Stimulated activated CD4-positive, alpha-beta T cell treated with anti-CD3 and anti-CD28 coated beads, Interleukin-2, amount 100 ng/mL, for 4 hours (primary cell): Measurements from ENCODE around the gene ROPN1L.

Experiments
- DNase-seq: peaks from one replicate; pipeline ENCODE4 v3.0.0-alpha.2; 2020; ENCODE audit warnings: low read depth

Gene ROPN1L

DNA sequence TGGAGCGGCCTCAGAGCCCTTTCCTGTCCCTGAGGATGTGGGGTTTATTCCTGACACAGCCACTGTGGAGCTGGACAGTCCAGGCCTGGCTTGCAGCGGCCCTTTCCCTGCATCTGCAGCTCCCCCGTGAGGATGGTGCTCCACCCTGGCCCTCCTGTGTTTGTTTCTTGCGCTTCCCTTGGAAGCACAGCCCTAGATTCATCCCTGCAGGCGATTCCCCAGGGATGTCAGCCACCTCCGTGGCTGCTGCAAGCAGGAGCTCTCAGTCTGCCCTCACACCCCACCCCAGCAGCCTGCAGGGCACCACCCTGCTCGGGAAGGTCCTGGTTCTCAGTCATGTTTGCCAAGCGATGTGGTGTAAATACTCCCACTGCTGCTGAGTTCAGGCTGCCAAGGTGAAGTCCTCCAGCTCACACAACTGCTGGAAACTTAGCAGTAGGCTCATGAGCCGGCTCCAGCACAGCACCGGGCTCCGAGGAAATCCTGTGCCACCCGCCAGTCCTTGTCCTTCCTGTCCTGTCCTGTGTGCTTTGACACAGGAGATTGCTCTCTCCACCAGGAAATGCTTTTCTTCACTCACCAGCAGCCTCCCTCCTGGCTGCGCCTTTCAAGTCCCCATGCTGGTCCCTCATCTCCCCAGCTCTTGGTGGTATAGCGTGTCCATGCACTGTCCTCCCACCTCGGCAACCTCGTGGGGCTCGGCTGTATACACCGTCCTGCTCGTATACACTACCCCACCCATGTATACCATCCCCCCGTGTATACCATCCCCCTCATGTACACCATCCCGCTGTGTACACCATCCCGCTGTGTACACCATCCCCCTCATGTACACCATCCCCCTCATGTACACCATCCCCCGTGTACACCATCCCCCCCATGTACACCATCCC, 16.2 kb downstream of the ROPN1L start:
- no peak for DNase-seq

DNA sequence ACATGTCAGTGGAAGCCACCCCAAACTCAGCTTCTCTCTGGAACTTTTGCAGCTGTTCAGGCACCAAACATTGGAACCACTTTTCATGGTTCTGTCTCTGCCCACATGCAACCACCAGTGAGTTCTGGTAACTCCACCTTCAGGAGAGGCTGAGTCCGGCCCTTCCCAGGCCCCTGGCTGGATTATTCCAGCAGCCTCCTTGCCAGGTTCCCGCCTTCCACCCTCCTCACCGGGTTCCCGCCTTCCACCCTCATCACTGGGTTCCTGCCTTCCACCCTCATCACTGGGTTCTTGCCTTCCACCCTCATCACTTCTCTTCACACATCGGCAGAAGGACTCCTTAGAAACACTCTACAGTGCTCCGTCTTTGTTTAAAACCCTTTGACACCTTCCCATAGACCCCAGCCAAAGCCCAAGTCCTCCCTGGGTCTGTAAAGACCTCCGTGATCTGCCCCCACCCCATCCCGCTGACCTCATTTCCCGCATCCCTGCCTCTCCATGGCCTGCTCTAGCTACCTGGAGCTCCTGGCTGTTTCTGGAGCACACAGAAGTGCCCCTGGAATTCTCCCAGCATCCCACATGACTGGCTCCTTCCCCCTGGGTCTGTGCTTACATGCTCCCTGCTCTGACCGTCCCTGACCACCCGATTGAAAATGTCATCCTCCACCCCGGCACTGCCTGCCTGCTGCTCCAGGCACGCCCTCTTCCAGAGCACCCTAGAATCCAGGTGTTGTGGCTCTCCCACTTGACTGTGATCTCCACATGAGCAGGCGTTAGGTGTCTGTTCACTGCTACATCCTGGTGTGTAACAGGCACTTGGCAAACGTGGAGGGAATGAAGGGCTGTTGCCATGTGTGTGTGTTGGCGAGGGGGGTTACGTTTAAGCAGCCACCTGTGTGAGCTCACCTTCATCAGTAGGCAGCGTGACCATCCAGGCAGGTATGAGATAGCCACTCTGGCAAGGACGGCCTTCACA, 17.7 kb downstream of the ROPN1L start:
- no peak for DNase-seq

DNA sequence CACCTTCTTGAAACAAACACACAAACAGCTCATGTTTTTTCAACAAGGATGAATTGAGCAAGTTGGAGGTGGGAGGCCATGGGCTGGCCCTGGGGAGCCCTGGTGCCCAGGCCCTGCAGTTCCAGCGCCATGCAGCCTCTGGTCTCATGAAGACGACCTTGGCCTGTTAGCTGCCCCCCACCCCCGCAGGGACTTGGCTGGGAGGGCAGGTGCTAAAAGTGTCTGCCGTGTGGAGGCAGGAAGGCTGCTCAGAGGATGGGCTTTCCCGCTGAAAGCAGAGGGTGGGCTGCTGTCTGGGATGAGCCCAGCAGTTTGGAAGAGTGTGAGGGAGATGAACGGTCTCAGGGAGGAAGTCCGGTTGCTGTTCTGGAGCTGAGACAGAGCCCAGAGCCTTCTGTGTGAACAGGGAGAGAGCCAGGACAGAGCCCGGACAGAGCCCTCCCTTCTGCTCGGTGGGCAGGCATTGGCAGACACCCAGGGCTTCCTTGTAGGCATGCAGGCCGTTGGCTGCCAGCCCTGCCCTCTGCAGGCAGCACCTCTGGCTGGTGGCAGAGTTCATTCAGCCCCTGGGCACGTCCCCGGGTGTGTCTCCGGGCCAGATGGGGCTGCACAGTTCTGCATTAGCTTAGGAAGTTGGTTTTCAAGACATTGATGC, 18.7 kb downstream of the ROPN1L start:
- DNase-seq: no peak

DNA sequence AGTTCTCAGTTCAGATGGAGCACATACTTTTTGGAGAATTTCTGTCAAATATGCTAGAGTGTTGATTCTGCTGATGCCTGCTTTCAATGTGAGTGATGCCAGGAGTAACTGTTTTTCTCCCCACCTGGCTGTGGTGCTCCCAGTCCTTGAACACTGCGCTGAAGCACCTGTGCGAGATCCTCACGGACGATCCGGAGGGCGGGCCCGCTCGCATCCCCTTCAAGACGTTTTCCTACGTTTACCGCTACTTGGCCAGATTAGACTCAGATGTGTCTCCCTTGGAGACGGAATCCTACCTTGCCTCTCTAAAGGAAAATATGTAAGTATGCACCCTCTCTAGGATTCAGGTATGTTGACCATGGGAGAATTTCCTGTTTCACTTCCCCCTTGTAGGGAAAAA, 19.4 kb downstream of the ROPN1L start:
- no peak for DNase-seq

DNA sequence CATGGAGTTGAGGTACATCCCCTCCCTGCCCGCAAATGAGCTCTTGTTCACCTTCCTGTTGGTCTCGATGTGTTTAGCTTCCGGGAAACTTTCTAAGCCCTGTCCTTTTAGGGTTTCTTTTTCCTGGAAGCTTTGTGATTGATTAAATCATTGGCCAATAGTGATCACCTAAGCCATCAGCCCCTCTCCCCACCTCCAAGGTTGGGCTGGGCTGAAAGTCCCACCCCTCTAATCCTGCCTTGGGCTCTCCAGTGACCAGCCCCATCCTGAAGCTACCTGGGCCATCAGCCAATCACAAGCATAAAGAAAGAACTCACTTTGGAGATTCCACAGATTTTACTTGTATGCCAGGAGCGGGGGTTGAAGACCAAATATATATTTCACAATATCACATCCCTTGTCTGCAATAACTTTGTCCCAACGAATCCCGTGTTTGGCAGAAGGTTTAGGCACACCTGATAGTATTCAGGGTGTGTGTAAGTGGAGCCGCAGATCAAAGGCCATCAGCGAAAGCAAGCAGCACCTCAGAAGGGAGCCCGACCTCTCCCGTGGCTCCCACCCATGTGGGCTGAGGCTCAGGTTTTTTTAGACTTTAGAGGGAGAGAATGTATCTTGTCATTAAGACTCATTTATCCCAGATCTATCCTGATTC, 20.4 kb downstream of the ROPN1L start:
- DNase-seq: no peak

DNA sequence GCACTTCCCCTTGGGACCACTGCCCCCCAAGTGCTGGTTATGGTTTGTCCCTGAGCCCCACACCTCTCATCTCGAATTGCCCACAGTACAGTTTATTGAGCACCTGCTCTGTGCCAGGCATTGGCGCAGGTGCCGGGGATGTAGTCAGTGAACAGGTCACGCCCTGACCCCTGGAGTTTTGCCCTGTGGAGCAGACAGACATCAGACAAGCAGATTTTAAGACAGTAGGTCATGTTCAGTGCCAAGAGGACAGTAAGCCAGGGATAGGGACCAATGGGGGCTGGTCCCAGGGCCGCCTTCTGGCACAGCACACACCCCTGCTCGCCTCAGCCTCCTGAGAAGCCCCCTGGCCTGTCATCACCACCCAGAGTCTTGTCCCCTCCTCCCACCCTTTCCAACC, 21.9 kb downstream of the ROPN1L start:
- DNase-seq: no peak

DNA sequence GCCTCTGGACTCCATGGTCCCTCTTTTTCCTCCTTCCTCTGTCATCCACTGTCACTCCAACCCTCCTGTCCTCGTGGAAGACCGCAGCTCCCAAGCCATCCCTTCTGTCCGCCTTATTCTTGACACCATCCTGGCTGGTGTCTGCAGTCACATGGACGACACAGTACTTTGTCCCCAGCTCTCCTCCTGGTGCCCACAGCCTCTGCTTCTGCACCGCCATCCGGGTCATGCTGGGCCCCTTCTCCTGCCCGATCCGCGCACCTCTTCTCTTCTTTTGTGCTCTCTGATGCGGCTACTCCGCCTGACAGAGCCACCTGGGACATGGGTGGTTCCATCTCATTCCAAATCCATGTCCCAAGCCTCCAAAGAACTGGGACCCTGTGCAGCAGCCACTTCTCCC, 22.5 kb downstream of the ROPN1L start:
- no peak for DNase-seq

DNA sequence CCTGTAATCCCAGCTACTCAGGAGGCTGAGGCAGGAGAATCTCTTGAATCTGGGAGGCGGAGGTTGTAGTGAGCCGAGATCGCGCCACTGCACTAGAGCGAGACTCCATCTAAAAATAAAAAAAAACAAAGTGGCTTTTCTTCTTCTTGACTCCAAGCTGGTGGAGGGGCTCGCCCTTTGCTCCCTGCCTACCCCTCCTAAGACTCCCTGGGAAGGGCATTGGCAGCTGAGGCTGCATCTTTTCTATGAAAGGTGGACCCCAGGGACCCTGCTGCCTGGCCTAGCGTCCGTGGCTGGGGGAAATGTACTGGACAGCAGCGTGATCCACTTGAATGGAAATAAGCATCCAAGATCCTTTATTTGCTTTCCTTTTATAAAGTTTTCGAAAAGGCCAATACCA, 24.0 kb downstream of the ROPN1L start:
- no peak for DNase-seq

DNA sequence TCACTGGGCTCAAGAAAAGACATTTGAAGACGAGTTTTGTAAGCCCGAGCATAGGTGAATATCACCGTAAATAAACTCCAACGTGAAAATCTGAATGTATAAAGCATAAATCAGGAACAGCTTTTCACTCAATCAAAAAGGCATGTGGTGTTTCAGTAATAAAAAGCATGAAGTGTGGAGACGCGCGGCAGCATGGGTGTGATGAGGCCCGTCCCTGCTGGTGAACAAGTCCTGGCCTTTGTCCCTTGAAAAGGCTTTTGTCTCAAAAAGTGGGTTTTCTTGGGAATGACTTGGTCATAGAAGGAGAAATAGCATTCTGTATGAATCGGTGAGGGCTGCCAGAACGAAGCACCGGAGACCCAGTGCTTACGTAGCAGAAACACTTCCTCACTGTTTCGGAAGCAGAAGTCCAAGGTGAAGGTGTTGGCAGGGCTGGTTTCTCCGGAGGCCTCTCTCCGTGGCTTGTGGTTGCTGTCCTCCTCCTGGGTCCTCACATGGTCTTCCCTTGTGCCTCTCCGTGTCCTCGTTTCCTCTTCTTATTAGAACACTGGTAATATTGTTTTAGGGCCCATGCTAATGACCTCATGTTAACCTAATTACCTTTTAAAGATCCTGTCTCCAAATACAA, 24.9 kb downstream of the ROPN1L start:
- DNase-seq: no peak

DNA sequence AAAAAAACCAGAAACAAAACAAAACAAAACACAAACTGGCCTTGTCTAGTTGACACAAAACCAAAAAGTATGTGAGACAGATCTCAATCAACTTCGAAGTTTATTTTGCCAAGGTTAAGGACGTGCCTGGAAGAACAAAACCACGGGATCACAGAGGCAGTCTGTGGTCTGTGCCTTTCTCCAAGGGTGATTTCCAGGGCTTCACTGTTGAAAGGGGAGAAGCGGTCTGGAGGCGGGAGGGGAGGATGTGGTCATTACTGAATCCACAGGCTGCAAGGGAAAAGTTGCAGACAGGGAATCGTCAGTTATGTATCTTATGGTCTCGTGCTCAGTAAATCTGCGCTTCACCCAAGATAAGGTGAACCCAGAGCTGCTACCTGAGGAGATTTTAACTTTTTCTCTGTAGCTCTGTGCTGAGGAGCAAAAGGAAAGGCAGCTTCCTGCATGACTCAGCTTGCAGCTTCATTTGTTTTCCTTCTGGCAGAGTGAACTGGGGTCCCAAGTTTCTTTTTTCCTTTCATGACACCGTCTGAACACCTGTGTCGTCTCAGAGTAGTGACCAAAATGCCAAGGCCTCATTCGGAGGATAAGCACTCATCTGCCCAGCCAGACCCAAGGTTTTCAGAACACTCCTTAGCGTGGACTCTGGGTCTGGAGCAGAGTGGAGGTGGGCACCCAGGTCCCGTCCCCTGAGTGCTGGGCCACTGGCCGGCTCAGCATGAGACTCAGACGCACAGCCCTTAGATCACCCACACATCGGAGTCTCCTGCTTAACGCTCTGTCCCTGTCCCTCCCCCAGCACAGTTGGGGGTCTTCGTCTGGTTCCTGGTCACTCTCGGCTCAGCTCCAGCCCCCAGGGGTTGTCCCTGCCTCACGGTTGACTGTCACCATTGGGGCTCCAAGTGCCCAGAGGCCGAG, 25.9 kb downstream of the ROPN1L start:
- no peak for DNase-seq

DNA sequence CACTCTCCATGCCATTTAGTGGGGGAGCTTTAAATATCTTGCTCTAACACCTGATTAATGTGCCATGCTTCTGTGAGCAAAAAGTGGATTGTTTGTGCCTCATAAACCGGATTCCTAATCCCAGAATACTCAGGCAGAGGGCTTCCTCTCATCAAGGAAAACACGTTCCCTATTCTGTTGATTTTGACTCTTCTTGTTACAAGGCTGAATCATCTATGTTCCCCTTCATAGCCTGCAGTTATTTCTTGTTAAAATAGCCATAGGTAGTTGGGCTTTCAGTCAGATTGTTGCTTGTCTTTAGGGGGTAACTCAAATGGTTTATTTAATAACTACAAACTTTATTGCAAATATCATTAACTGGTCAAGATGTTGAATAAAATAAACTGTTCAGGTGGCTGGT, 26.6 kb downstream of the ROPN1L start:
- no peak for DNase-seq

DNA sequence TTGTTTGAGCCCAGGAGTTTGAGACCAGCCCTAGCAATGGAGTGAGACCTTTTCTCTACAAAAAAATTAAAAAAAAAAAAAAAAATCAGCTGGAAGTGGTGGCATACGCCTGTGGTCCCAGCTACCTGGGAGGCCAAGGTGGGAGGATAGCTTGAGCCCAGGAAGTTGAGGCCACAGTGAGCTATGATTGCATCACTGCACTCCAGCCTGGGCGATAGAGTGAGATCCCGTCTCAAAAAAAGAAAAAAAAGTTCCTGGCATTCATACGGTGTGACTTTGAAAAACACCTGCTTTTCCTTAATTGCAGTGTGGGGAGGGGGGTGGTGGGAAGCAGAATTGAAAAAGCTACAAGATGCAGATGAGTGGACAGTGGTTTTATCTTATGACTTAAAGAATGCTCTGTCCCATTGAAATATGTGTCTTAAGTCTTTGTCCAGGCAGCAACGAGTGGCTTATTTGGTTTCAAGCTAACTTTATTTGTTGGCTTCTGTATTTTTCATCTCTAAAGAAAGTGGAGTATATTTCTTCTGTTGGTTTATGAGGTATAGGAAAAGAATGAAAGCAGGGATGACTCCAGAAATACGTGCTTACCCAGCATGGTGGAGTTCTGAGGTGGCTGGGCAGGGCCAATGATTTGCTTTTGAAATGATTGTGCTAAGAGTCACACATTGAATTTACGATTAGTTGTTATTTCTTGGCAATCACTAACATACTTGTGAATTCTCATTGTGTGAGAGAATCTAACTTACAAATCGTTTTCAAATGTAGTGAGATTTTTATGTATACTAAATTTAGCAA, 27.8 kb downstream of the ROPN1L start:
- DNase-seq: no peak

DNA sequence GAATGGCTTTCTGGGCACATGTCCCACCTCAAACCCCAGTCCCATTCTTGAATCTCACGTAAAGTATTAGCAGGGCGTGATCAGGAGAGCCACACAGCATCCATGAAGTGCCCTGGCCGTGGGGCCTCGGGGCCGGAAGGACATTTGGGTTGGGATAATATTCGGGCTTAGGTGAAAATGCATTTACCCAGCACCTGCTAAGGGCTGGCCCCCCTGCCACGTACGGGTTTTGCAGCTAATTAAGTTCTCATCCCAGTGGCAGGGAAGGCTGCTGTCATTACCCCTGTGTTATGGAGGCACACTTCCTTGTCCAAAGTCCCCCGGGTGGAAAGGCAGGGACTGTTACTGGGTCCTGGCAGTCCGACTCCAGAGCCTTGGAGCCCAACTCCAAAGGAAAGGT, 29.0 kb downstream of the ROPN1L start:
- no peak for DNase-seq

DNA sequence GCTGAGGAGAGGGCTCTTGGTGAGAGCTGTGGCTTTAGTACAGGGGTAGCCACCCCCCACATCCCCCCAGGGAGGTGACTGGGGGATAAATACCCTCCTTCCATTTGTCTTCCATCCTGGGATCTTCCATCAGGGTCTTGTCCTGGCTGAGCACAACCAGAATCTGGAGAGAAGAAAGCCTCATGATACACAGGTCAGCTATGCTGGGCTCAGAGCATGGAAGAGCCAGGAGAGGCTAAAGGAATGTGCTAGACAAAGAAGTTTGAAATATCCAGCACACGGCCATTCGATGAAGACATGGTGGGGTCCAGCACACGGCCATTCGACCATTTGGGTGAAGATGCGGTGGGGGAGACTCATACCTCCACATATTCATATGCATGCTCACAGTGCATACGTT, 30.0 kb downstream of the ROPN1L start:
- no peak for DNase-seq

DNA sequence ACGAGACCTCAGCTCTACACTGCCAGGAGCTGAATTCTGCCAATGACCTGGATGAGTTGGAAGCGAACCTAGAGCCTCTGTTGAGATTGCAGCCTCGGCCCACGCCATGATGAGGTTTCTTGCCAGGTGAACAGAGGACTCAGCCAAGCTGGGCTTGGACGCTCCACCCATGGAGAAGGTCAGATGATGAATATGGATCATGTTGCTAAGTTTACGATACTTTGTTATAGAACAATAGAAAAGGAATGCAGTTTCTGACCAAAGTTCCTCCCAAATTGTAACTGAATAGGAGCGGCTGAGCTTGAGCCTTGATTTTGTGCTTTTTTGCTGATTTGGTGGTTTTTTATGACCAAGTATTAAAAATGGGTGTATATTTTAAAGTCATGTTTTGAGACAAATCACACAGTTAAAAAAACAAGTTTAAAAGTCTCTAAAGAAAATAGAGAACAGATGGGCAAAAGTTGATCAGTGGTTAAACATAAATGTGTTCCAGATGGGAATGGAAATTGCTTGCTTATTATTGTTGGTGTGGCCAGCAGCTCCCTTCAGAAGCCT, 32.9 kb downstream of the ROPN1L start:
- DNase-seq: no peak

DNA sequence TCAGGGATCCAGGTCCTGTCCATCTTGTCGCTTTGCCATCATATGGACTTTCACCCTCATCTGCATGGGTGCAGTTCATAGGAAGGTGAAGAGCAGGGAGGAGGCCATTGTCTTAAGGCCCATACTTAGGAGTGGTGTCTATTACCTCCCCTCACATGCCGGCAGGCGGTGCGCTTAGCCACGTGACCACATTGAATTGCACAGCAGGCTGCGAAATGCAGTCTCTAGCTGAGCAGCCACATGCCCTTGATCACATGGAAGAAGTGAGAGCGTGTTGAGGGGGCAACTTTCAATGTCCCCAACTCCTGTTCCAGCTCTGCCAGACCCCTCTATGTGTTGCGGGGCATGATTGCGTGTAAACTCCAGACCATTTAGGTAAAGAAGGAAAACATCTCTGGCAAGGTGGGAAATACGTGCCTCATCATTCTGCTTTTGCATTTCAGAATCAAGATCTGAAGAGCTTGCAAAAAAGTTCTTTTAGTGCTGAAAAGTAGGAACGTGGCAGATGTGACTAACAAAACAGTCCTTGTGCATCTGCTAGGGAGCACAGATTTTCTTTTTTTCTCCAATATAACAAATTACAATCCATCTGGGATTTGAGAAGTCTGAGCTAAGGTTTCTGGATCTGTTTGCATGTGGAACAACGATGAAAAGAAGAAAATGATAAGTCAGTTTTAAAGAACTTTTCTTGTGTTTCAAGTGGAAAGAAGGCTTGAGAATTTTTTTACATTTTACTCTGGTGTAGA, 34.4 kb downstream of the ROPN1L start:
- DNase-seq: no peak

DNA sequence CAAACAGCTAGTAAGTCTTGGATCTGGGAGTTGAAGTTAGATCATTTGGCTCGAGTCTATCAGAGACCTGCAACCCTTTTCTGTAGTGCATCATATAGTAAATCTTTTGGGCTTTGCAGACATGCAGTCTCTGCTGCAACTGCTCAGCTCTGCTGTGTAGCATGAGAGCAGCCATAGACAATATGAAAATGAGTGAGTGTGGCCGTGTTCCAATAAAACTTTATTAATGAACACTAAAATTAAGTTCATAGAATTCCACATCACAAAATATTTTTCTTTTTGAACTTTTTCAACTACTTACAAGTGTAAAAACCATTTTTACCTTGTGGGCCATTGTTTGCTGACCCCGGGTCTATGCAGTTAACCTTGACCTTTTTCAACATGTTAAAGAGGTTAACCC, 35.2 kb downstream of the ROPN1L start:
- DNase-seq: no peak

DNA sequence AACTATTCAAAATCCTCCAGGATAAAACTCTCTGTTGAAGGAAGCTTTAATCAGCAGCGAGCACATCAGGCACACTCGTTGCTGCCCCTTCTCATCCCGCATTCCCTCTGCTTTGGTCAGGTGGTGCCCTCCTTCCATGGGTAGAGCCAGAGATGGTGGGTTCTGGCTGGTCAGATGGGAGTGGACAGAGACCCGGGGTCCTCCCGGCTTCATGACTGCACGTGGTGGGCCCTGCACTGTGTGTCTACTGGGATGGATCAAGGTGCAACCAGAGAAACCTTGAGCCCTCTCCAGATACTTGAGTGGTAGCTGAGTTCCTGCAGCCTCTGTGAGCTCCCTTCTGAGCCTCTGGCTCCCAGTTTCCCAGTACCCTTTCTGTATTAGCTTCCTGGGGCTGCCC, 36.3 kb downstream of the ROPN1L start:
- DNase-seq: no peak

DNA sequence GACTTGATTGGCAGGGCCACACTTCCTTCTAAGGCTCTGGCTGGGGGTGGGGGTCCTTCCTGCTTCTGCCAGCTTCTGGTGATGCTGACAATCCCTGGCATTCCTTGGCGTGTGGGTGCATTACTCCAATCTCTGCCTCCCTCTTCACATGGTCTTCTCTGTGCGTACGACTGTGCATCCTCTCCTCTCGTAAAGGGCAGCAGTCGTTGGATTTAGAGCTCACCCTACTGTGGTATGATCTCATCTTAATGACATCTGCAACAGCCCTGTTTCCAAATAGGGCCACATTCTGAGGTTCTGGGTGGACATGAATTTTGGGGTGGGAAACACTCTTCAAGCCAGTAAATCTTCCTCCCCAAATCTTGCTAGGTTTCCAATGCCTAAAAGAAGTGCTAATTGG, 36.8 kb downstream of the ROPN1L start:
- DNase-seq: no peak
